Panc1 (cell line): Measurements from ENCODE around the gene ADCY3. TPM values are rescaled to one million over a fixed set of nuclear protein-coding genes. Genes with fewer than 3 reads are reported as not detected.

ENCODE experiments used
- ATAC-seq: fragments of 200-7000 bp; cut with Tn5 transposase; 2 replicates; pipeline ENCODE4 v1.9.1; 2020; ENCODE audit warnings: mild to moderate bottlenecking, moderate library complexity
- BruUV-seq: library from RNA; stranded (reverse); fragments of 400-500 nt; replicated peaks from 2 replicates; lab custom pipeline; 2021; lab: Mats Ljungman, UMichigan
- CTCF ChIA-PET: fragments of 300-600 bp; sonication (Branson Sonifier 250); formaldehyde crosslinking; loops from one replicate; lab custom pipeline; 2022; ENCODE audit warnings: antibody characterized with exemption; lab: Charles Lee
- POLR2A ChIA-PET: fragments of 300-600 bp; sonication (Branson Sonifier 250); formaldehyde crosslinking; loops from one replicate; lab custom pipeline; 2022; ENCODE audit warnings: antibody characterized with exemption; lab: Charles Lee
- DNase-seq: peaks from one replicate; pipeline ENCODE4 v3.0.0-alpha.2; 2010; ENCODE audit warnings: low read depth, low spot score
- H3K27ac ChIP-seq: 2 replicates; pipeline ENCODE4 v1.5.1; 2011; ENCODE audit warnings: mild to moderate bottlenecking, low read length, inconsistent platforms
- H3K27me3 ChIP-seq: fragments of 200-500 bp; sonication (Bioruptor generic); 2 replicates; pipeline ENCODE4 v1.6.0; 2014; ENCODE audit warnings: low read length, inconsistent platforms; ENCODE audit not compliant: control insufficient read depth, insufficient read depth
- H3K36me3 ChIP-seq: fragments of 200-500 bp; sonication (Bioruptor generic); 2 replicates; pipeline ENCODE4 v1.5.1; 2014; ENCODE audit warnings: inconsistent platforms, mild to moderate bottlenecking, low read length, moderate library complexity; ENCODE audit not compliant: control insufficient read depth, insufficient read depth
- H3K4me1 ChIP-seq: 2 replicates; pipeline ENCODE4 v1.5.1; 2011; ENCODE audit warnings: inconsistent platforms, mild to moderate bottlenecking, low read length, moderate library complexity; ENCODE audit not compliant: control insufficient read depth, insufficient read depth
- H3K4me3 ChIP-seq, 2 experiments: 2 replicates each; pipeline ENCODE4 v1.5.1; 2011 to 2012; ENCODE audit warnings: low read depth in 2 of 2, low read length in 2 of 2, mild to moderate bottlenecking in 2 of 2, inconsistent platforms in 1 of 2, moderate library complexity in 1 of 2
- H3K9me3 ChIP-seq: fragments of 200-500 bp; sonication (Bioruptor generic); 2 replicates; pipeline ENCODE4 v1.5.1; 2014; ENCODE audit warnings: low read depth, mild to moderate bottlenecking, inconsistent platforms, low read length, moderate library complexity; ENCODE audit not compliant: control insufficient read depth, insufficient read depth
- CTCF ChIP-seq: fragments of 450-650 bp; IDR thresholded peaks from 2 replicates; pipeline ENCODE4 v1.5.1; 2017; ENCODE audit warnings: mild to moderate bottlenecking
- POLR2AphosphoS5 ChIP-seq: IDR thresholded peaks from 2 replicates; pipeline ENCODE4 v1.6.1; 2012; ENCODE audit warnings: mild to moderate bottlenecking, low read depth, low read length, moderate library complexity
- SIN3A ChIP-seq: IDR thresholded peaks from 2 replicates; pipeline ENCODE4 v1.6.1; 2012; ENCODE audit warnings: low read depth, mild to moderate bottlenecking, low read length, moderate library complexity, borderline replicate concordance; ENCODE audit not compliant: insufficient read depth
- TCF7L2 ChIP-seq: IDR thresholded peaks from 2 replicates; pipeline ENCODE4 v1.6.1; 2011; ENCODE audit warnings: mild to moderate bottlenecking, low read depth, low read length, inconsistent platforms
- in situ Hi-C: cut with HindIII; loops from 2 replicates; pipeline ENCODE4 v1.10.0; 2016; ENCODE audit warnings: low sequenced_read_pairs, low pct_unique_long_range_greater_than_20kb
- intact Hi-C: fragments of 100-400 bp; cut with micrococcal nuclease; formaldehyde crosslinking; loops from one replicate; pipeline ENCODE4 v1.10.0; 2022; ENCODE audit not compliant: unreplicated experiment
- total RNA-seq: library from RNA; stranded (reverse); gene quantifications from one replicate; pipeline ENCODE4 v1.2.1, GENCODE V29; 2021; ENCODE audit not compliant: unreplicated experiment
- TF ChIP-seq, protein P1 (sequence below), 2 experiments: IDR thresholded peaks; 2 replicates each; pipeline ENCODE4 v1.6.1; 2011 to 2012; ENCODE audit warnings: low read depth in 2 of 2, control low read depth in 1 of 2, low read length in 1 of 2, mild to moderate bottlenecking in 1 of 2, moderate library complexity in 1 of 2; ENCODE audit not compliant: insufficient read depth in 1 of 2

ADCY3 gene
- total RNA-seq, 1 experiment from 2014 or later = 34.1 TPM

GRCh38 chr2:24785671-24786321 is 134.2 kb downstream of the ADCY3 start:
- BruUV-seq = no TSS peak
- no peak for DNase-seq
- no peak overlapping the region for H3K4me3 ChIP-seq
- ChIA-PET POLR2A (no interaction called here), CTCF (no interaction called here)
- no peaks in the 10 kb centered on the region for H3K9me3 ChIP-seq
- H3K4me1 ChIP-seq = no peaks in the 10 kb centered on the region
- ATAC-seq = no peak
- H3K36me3 ChIP-seq = no peaks in the 10 kb centered on the region
- no peaks in the 10 kb centered on the region for H3K27me3 ChIP-seq
- intact Hi-C loops = no loop called here
- no peak for TF ChIP-seq TCF7L2
- TF ChIP-seq, protein P1, sequence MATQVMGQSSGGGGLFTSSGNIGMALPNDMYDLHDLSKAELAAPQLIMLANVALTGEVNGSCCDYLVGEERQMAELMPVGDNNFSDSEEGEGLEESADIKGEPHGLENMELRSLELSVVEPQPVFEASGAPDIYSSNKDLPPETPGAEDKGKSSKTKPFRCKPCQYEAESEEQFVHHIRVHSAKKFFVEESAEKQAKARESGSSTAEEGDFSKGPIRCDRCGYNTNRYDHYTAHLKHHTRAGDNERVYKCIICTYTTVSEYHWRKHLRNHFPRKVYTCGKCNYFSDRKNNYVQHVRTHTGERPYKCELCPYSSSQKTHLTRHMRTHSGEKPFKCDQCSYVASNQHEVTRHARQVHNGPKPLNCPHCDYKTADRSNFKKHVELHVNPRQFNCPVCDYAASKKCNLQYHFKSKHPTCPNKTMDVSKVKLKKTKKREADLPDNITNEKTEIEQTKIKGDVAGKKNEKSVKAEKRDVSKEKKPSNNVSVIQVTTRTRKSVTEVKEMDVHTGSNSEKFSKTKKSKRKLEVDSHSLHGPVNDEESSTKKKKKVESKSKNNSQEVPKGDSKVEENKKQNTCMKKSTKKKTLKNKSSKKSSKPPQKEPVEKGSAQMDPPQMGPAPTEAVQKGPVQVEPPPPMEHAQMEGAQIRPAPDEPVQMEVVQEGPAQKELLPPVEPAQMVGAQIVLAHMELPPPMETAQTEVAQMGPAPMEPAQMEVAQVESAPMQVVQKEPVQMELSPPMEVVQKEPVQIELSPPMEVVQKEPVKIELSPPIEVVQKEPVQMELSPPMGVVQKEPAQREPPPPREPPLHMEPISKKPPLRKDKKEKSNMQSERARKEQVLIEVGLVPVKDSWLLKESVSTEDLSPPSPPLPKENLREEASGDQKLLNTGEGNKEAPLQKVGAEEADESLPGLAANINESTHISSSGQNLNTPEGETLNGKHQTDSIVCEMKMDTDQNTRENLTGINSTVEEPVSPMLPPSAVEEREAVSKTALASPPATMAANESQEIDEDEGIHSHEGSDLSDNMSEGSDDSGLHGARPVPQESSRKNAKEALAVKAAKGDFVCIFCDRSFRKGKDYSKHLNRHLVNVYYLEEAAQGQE (IDR thresholded peaks at IDR 0.05; ENCODE audit: insufficient read depth in 1 of 2, low read depth in 2 of 2, low read length in 1 of 2) = no peak
- no peak for TF ChIP-seq CTCF
- no peak for TF ChIP-seq SIN3A
- no peak for TF ChIP-seq POLR2AphosphoS5
- no peak overlapping the region for H3K27ac ChIP-seq
- in situ Hi-C loops = no loop called here

- Histone ChIP-seq H3K9me3 (no peaks in the 10 kb centered on the region), H3K36me3 (no peaks in the 10 kb centered on the region), H3K27me3 (no peaks in the 10 kb centered on the region), H3K4me1 (no peaks in the 10 kb centered on the region), H3K4me3 (no peak overlapping the region), H3K27ac (no peak overlapping the region)
- TF ChIP-seq TCF7L2 = no peak
- TF ChIP-seq, protein P1 (IDR thresholded peaks at IDR 0.05; ENCODE audit: insufficient read depth in 1 of 2, low read depth in 2 of 2, low read length in 1 of 2) = no peak
- intact Hi-C loops = no loop called here
- BruUV-seq = no TSS peak
- in situ Hi-C loops = no loop called here
- no peak for DNase-seq
- ATAC-seq = no peak
- CTCF ChIA-PET = no interaction called here
- POLR2A ChIA-PET = no interaction called here
These were observed 136.4 kb downstream of the ADCY3 start for GRCh38 chr2:24783641-24784040.
